ENCODE results near the gene SHH. TPM values are rescaled to one million over a fixed set of nuclear protein-coding genes. Genes with fewer than 3 reads are reported as not detected.

Gene SHH
- total RNA-seq, 1 donor from 2014 or later: 7.3 TPM

GRCh38 chr7:155816996-155817395 is 4.7 kb upstream of the SHH start:
- intact Hi-C loops (cut with DNase I): loop anchor here (10.0 kb wide), 1 partner anchor 658 kb away; no protein-coding TSS in a partner anchor
- Histone ChIP-seq H3K9me3 (no peaks in the 10 kb centered on the region), H3K27ac (no peak overlapping the region), H3K27me3 (ENCODE audit: low read depth) (peaks cover 44% of the 10 kb centered on the region), H3K4me3 (no peak overlapping the region), H3K36me3 (no peaks in the 10 kb centered on the region), H3K4me1 (peaks cover 2% of the 10 kb centered on the region)
- DNase-seq: peak; percentile 37
- no peak for TF ChIP-seq CTCF (IDR thresholded peaks at IDR 0.05)
- ATAC-seq: no peak

- no peaks in the 10 kb centered on the region for H3K9me3 ChIP-seq
- peaks cover 52% of the 10 kb centered on the region for H3K27me3 ChIP-seq (ENCODE audit: low read depth)
- H3K4me1 ChIP-seq: peaks cover 10% of the 10 kb centered on the region
- H3K4me3 ChIP-seq: no peak overlapping the region
- TF ChIP-seq CTCF (IDR thresholded peaks at IDR 0.05): no peak
- ATAC-seq (no peak), DNase-seq (peak; percentile 30)
- H3K36me3 ChIP-seq: no peaks in the 10 kb centered on the region
- intact Hi-C loops (cut with DNase I): loop anchor here (10.0 kb wide), 1 partner anchor 659 kb away; no protein-coding TSS in a partner anchor
- H3K27ac ChIP-seq: no peak overlapping the region
These were observed 3.9 kb upstream of the SHH start for GRCh38 chr7:155816192-155816508.

GRCh38 chr7:155815332-155816191 is 3.3 kb upstream of the SHH start:
- peaks cover 58% of the 10 kb centered on the region for H3K27me3 ChIP-seq (ENCODE audit: low read depth)
- peaks cover 12% of the 10 kb centered on the region for H3K4me1 ChIP-seq
- DNase-seq (peak; percentile 79), ATAC-seq (peak; percentile 81 to 85)
- no peaks in the 10 kb centered on the region for H3K36me3 ChIP-seq
- H3K4me3 ChIP-seq: no peak overlapping the region
- H3K9me3 ChIP-seq: no peaks in the 10 kb centered on the region
- intact Hi-C loops (cut with DNase I): loop anchor here (10.0 kb wide), 1 partner anchor 659 kb away; no protein-coding TSS in a partner anchor
- H3K27ac ChIP-seq: no peak overlapping the region
- peak; percentile 54 for TF ChIP-seq CTCF (IDR thresholded peaks at IDR 0.05)

GRCh38 chr7:155814316-155815276 is 2.3 kb upstream of the SHH start:
- intact Hi-C loops (cut with DNase I): loop anchor here (10.0 kb wide), 1 partner anchor 660 kb away; no protein-coding TSS in a partner anchor
- no peak for ATAC-seq
- no peak overlapping the region for H3K4me3 ChIP-seq

More at GRCh38 chr7:155814316-155815276, 2.3 kb upstream of the SHH start:
- Histone ChIP-seq H3K4me1 (peaks cover 21% of the 10 kb centered on the region), H3K9me3 (no peaks in the 10 kb centered on the region), H3K27ac (no peak overlapping the region), H3K36me3 (no peaks in the 10 kb centered on the region), H3K27me3 (ENCODE audit: low read depth) (peaks cover 68% of the 10 kb centered on the region)
- DNase-seq: no peak
- no peak for TF ChIP-seq CTCF (IDR thresholded peaks at IDR 0.05)
